ENCODE data around the gene OR2G2.

Gene OR2G2

GRCh38 chr1:247638781-247639180, 50.6 kb downstream of the OR2G2 start:
- TF ChIP-seq CTCF (IDR thresholded peaks at IDR 0.05; ENCODE audit: low read depth, low read length) = no peak
- no peak for DNase-seq (ENCODE audit: extremely low read depth, low read depth)
